Measurements from ENCODE around the gene GREB1L.

- TF ChIP-seq POLR2A (conservative IDR thresholded peaks at IDR 0.05) (no peak), CBX3 (IDR thresholded peaks at IDR 0.05; ENCODE audit: borderline replicate concordance in 1 of 2, low read length in 2 of 2) (no peak), CTCF (IDR thresholded peaks at IDR 0.05 in 2 of 3, conservative IDR thresholded peaks at IDR 0.05 in 1 of 3; ENCODE audit: insufficient read depth in 2 of 3, low read depth in 1 of 3, low read length in 3 of 3) (no peak), EGR1 (conservative IDR thresholded peaks at IDR 0.05) (no peak), RBM15 (IDR thresholded peaks at IDR 0.05; ENCODE audit: insufficient read depth, low read length) (no peak), MYNN (IDR thresholded peaks at IDR 0.05) (no peak), MYNN (CRISPR knock-in tag; IDR thresholded peaks at IDR 0.05) (no peak), YY1 (IDR thresholded peaks at IDR 0.05; ENCODE audit: borderline replicate concordance in 1 of 3, control insufficient read depth in 1 of 3, extremely low read depth in 1 of 3, insufficient read depth in 3 of 3, insufficient read length in 1 of 3, insufficient replicate concordance in 2 of 3, low read depth in 1 of 3, low read length in 2 of 3) (no peak), KAT8 (IDR thresholded peaks at IDR 0.05; ENCODE audit: low read depth) (no peak), ZNF644 (tag; IDR thresholded peaks at IDR 0.05; ENCODE audit: low read depth) (no peak), HDGF (IDR thresholded peaks at IDR 0.05) (no peak), ZNF133 (CRISPR knock-in tag; IDR thresholded peaks at IDR 0.05) (no peak), E2F1 (CRISPR knock-in tag; IDR thresholded peaks at IDR 0.05) (no peak), RNF2 (IDR thresholded peaks at IDR 0.05) (no peak), JUND (IDR thresholded peaks at IDR 0.05; ENCODE audit: borderline replicate concordance, low read depth, low read length) (no peak), JUND (tag; IDR thresholded peaks at IDR 0.05; ENCODE audit: borderline replicate concordance, low read depth, low read length) (no peak)
These were observed 207.6 kb downstream of the GREB1L start for GRCh38 chr18:21449367-21450290.
